HepG2 (cell line): ENCODE measurements around the gene MPIG6B. TPM values are rescaled to one million over a fixed set of nuclear protein-coding genes. Genes with fewer than 3 reads are reported as not detected.

Experiments
- EZH2 ChIP-seq: conservative IDR thresholded peaks from 2 replicates; pipeline ENCODE4 v1.6.1; 2012; ENCODE audit warnings: mild to moderate bottlenecking, low read depth, low read length, moderate library complexity
- GLI4 ChIP-seq: sonication (generic); formaldehyde crosslinking; IDR thresholded peaks from 2 replicates; pipeline ENCODE4 v1.5.1; 2020; ENCODE audit warnings: missing genetic modification reagents, mild to moderate bottlenecking, moderate library complexity, borderline replicate concordance
- HOXA3 ChIP-seq: sonication (generic); formaldehyde crosslinking; IDR thresholded peaks from 2 replicates; pipeline ENCODE4 v1.5.0; 2020; ENCODE audit warnings: missing genetic modification reagents
- ISX ChIP-seq: sonication (generic); formaldehyde crosslinking; conservative IDR thresholded peaks from 2 replicates; pipeline ENCODE4 v1.5.0; 2020; ENCODE audit warnings: missing genetic modification reagents
- KMT2A ChIP-seq: sonication (generic); formaldehyde crosslinking; IDR thresholded peaks from 2 replicates; pipeline ENCODE4 v1.4.0; 2020; ENCODE audit warnings: missing genetic modification reagents
- ZBTB7A ChIP-seq: sonication (generic); formaldehyde crosslinking; IDR thresholded peaks from 2 replicates; pipeline ENCODE4 v1.8.0; 2022; ENCODE audit warnings: mild to moderate bottlenecking, missing genetic modification reagents
- ZBTB7B ChIP-seq: sonication (generic); formaldehyde crosslinking; IDR thresholded peaks from 2 replicates; pipeline ENCODE4 v1.4.0; 2020; ENCODE audit warnings: missing genetic modification reagents
- ZNF138 ChIP-seq: sonication (generic); formaldehyde crosslinking; IDR thresholded peaks from 2 replicates; pipeline ENCODE4 v1.5.0; 2020; ENCODE audit warnings: mild to moderate bottlenecking, low read depth, missing genetic modification reagents
- ZNF30 ChIP-seq: sonication (generic); formaldehyde crosslinking; IDR thresholded peaks from 2 replicates; pipeline ENCODE4 v1.5.0; 2020; ENCODE audit warnings: mild to moderate bottlenecking, missing genetic modification reagents
- ZNF543 ChIP-seq: sonication (generic); formaldehyde crosslinking; IDR thresholded peaks from 2 replicates; pipeline ENCODE4 v1.4.0; 2020; ENCODE audit warnings: mild to moderate bottlenecking, missing genetic modification reagents
- ZNF550 ChIP-seq: sonication (generic); formaldehyde crosslinking; IDR thresholded peaks from 2 replicates; pipeline ENCODE4 v1.4.0; 2020; ENCODE audit warnings: mild to moderate bottlenecking, missing genetic modification reagents, borderline replicate concordance
- ZNF672 ChIP-seq: sonication (generic); formaldehyde crosslinking; IDR thresholded peaks from 2 replicates; pipeline ENCODE4 v1.8.1; 2022; ENCODE audit warnings: missing genetic modification reagents
- ZNF766 ChIP-seq: sonication (generic); formaldehyde crosslinking; IDR thresholded peaks from 2 replicates; pipeline ENCODE4 v1.5.0; 2020; ENCODE audit warnings: missing genetic modification reagents, borderline replicate concordance
- ZSCAN21 ChIP-seq: sonication (generic); formaldehyde crosslinking; IDR thresholded peaks from 2 replicates; pipeline ENCODE4 v1.8.0; 2022; ENCODE audit warnings: mild to moderate bottlenecking, missing genetic modification reagents, moderate library complexity, borderline replicate concordance
- polyA plus RNA-seq, 8 experiments: library from polyadenylated mRNA; depleted of rRNA in 3 of 8; stranded (reverse) in 7 of 8; unstranded in 1 of 8; fragments of >200 nt; fragmentation: Illumina TruSeq in 4 of 8; extraction: Trizol in 4 of 8; gene quantifications; 2 replicates each; pipeline versions ENCODE4 v1.2.1 to v1.2.3, GENCODE V29; 2011 to 2016; ENCODE audit warnings: low read depth in 4 of 8, missing spikeins in 1 of 8, mixed read lengths in 1 of 8; ENCODE audit not compliant: insufficient read depth in 1 of 8
- total RNA-seq, 5 experiments: library from RNA; depleted of rRNA; stranded (reverse); fragments of >200 nt; fragmentation: Illumina TruSeq; extraction: Trizol; gene quantifications; 2 replicates each; pipeline ENCODE4 v1.2.3, GENCODE V29; 2016; ENCODE audit warnings: low read depth in 1 of 5
- TF ChIP-seq, protein P1 (sequence below): sonication (generic); formaldehyde crosslinking; IDR thresholded peaks from 2 replicates; pipeline ENCODE4 v1.4.0; 2020; ENCODE audit warnings: missing genetic modification reagents
- TF ChIP-seq, protein P2 (sequence below): sonication (generic); formaldehyde crosslinking; conservative IDR thresholded peaks from 2 replicates; pipeline ENCODE4 v1.4.0; 2020; ENCODE audit warnings: mild to moderate bottlenecking, missing genetic modification reagents, moderate library complexity
- TF ChIP-seq, protein P3 (sequence below): sonication (generic); formaldehyde crosslinking; conservative IDR thresholded peaks from 2 replicates; pipeline ENCODE4 v1.8.0; 2022; ENCODE audit warnings: low read depth, missing genetic modification reagents

The MPIG6B gene
- total and polyA plus RNA-seq, 2 of the 13 experiments (the other 11 are each of a cell fraction or from before 2014, with no cell fraction given), result not detected

DNA sequence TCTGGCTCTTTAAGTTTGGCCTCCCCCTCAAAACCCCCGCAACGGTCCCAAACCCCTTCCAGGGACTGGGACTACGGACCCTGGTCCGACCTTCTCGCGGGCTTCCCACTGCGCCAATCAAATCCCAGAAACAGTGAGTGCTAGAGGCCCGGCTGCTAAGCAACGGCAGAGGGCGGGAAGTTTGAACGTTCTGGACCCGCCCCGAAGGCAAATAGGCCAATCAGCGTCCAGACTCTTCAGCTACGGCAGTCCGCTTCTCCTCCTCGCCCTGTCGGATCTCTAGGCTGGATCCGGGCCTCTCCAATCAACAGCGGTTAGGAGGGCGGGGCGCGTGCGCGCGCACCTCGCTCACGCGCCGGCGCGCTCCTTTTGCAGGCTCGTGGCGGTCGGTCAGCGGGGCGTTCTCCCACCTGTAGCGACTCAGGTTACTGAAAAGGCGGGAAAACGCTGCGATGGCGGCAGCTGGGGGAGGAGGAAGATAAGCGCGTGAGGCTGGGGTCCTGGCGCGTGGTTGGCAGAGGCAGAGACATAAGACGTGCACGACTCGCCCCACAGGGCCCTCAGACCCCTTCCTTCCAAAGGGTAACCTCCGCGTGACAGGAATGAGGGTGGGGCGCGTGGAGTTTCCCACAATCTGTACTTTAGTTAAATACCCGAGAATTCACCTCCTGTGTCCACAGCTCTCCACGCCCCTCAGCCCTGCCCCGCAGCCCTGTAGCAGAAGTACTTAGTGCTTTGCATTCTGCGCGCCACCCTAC is 16.6 kb downstream of the MPIG6B start, which contains the start of gene MSH5 (continued):
- TF ChIP-seq, protein P1, sequence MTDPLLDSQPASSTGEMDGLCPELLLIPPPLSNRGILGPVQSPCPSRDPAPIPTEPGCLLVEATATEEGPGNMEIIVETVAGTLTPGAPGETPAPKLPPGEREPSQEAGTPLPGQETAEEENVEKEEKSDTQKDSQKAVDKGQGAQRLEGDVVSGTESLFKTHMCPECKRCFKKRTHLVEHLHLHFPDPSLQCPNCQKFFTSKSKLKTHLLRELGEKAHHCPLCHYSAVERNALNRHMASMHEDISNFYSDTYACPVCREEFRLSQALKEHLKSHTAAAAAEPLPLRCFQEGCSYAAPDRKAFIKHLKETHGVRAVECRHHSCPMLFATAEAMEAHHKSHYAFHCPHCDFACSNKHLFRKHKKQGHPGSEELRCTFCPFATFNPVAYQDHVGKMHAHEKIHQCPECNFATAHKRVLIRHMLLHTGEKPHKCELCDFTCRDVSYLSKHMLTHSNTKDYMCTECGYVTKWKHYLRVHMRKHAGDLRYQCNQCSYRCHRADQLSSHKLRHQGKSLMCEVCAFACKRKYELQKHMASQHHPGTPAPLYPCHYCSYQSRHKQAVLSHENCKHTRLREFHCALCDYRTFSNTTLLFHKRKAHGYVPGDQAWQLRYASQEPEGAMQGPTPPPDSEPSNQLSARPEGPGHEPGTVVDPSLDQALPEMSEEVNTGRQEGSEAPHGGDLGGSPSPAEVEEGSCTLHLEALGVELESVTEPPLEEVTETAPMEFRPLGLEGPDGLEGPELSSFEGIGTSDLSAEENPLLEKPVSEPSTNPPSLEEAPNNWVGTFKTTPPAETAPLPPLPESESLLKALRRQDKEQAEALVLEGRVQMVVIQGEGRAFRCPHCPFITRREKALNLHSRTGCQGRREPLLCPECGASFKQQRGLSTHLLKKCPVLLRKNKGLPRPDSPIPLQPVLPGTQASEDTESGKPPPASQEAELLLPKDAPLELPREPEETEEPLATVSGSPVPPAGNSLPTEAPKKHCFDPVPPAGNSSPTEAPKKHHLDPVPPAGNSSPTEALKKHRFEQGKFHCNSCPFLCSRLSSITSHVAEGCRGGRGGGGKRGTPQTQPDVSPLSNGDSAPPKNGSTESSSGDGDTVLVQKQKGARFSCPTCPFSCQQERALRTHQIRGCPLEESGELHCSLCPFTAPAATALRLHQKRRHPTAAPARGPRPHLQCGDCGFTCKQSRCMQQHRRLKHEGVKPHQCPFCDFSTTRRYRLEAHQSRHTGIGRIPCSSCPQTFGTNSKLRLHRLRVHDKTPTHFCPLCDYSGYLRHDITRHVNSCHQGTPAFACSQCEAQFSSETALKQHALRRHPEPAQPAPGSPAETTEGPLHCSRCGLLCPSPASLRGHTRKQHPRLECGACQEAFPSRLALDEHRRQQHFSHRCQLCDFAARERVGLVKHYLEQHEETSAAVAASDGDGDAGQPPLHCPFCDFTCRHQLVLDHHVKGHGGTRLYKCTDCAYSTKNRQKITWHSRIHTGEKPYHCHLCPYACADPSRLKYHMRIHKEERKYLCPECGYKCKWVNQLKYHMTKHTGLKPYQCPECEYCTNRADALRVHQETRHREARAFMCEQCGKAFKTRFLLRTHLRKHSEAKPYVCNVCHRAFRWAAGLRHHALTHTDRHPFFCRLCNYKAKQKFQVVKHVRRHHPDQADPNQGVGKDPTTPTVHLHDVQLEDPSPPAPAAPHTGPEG (CRISPR knock-in tag), result peak; percentile 81
- TF ChIP-seq, protein P2, sequence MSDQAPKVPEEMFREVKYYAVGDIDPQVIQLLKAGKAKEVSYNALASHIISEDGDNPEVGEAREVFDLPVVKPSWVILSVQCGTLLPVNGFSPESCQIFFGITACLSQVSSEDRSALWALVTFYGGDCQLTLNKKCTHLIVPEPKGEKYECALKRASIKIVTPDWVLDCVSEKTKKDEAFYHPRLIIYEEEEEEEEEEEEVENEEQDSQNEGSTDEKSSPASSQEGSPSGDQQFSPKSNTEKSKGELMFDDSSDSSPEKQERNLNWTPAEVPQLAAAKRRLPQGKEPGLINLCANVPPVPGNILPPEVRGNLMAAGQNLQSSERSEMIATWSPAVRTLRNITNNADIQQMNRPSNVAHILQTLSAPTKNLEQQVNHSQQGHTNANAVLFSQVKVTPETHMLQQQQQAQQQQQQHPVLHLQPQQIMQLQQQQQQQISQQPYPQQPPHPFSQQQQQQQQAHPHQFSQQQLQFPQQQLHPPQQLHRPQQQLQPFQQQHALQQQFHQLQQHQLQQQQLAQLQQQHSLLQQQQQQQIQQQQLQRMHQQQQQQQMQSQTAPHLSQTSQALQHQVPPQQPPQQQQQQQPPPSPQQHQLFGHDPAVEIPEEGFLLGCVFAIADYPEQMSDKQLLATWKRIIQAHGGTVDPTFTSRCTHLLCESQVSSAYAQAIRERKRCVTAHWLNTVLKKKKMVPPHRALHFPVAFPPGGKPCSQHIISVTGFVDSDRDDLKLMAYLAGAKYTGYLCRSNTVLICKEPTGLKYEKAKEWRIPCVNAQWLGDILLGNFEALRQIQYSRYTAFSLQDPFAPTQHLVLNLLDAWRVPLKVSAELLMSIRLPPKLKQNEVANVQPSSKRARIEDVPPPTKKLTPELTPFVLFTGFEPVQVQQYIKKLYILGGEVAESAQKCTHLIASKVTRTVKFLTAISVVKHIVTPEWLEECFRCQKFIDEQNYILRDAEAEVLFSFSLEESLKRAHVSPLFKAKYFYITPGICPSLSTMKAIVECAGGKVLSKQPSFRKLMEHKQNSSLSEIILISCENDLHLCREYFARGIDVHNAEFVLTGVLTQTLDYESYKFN (CRISPR knock-in tag), result peak; percentile 95
- TF ChIP-seq ISX (CRISPR knock-in tag) (0 out of 2 replicates have a peak, but pooled peaks have one; percentile 81), ZBTB7A (CRISPR knock-in tag) (peak; percentile 93; the same call in 1 of the 2 replicates), ZNF30 (peak; percentile 99), ZBTB7B (CRISPR knock-in tag) (peak; percentile 83), EZH2 (no peak), ZNF138 (peak; percentile 76; the same call in 1 of the 2 replicates), ZNF766 (CRISPR knock-in tag) (peak; percentile 93; the same call in 1 of the 2 replicates), ZNF550 (CRISPR knock-in tag) (0 out of 2 replicates have a peak, but pooled peaks have one; percentile 66), GLI4 (peak; percentile 94), HOXA3 (CRISPR knock-in tag) (peak; percentile 95; the same call in 1 of the 2 replicates), ZNF672 (CRISPR knock-in tag) (peak; percentile 96; the same call in 1 of the 2 replicates), KMT2A (CRISPR knock-in tag) (peak; percentile 60; the same call in 1 of the 2 replicates), ZNF543 (CRISPR knock-in tag) (peak; percentile 95), ZSCAN21 (CRISPR knock-in tag) (peak; percentile 94)
- TF ChIP-seq, protein P3, sequence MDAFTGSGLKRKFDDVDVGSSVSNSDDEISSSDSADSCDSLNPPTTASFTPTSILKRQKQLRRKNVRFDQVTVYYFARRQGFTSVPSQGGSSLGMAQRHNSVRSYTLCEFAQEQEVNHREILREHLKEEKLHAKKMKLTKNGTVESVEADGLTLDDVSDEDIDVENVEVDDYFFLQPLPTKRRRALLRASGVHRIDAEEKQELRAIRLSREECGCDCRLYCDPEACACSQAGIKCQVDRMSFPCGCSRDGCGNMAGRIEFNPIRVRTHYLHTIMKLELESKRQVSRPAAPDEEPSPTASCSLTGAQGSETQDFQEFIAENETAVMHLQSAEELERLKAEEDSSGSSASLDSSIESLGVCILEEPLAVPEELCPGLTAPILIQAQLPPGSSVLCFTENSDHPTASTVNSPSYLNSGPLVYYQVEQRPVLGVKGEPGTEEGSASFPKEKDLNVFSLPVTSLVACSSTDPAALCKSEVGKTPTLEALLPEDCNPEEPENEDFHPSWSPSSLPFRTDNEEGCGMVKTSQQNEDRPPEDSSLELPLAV, result peak; percentile 93; the same call in 1 of the 2 replicates
